ENCODE data around the gene CDK15.

- no peak for TF ChIP-seq POLR2AphosphoS5 (IDR thresholded peaks at IDR 0.05; ENCODE audit: borderline replicate concordance, low read depth, low read length)
- no peak for TF ChIP-seq EZH2 (IDR thresholded peaks at IDR 0.05)
- TF ChIP-seq FOXP2 (optimal IDR thresholded peaks at IDR 0.05; ENCODE audit: control extremely low read depth, extremely low read length, insufficient read depth), result no peak
These were observed 33.4 kb downstream of the CDK15 start for GRCh38 chr2:201839727-201840126.
